Liver (tissue), 9 donors: ENCODE data around the gene TDRD7. TPM values are rescaled to one million over a fixed set of nuclear protein-coding genes. Genes with fewer than 3 reads are reported as not detected.
A peak's percentile ranks its signal among the peaks of the same experiment; 100 is the strongest.

Source experiments
- DNase-seq: peaks from one replicate; pipeline ENCODE4 v3.0.0-alpha.2; 2017; ENCODE audit warnings: low spot score
- H3K27ac ChIP-seq, 2 donors: one replicate each; pipeline ENCODE4 v1.7.0; 2013; ENCODE audit warnings: inconsistent platforms in 2 of 2, low read length in 2 of 2, control low read depth in 1 of 2, low read depth in 1 of 2, mild to moderate bottlenecking in 1 of 2
- H3K27me3 ChIP-seq, 4 donors: one replicate each; pipeline versions ENCODE4 v1.6.1 to v1.7.0; 2013; ENCODE audit warnings: low read length in 3 of 4, inconsistent platforms in 1 of 4, mild to moderate bottlenecking in 1 of 4, moderate library complexity in 1 of 4; ENCODE audit not compliant: control insufficient read depth in 4 of 4, insufficient read depth in 4 of 4
- H3K36me3 ChIP-seq, 4 donors: one replicate each; pipeline versions ENCODE4 v1.6.1 to v1.7.0; 2013; ENCODE audit warnings: low read length in 3 of 4, mild to moderate bottlenecking in 3 of 4, low read depth in 1 of 4, moderate library complexity in 1 of 4; ENCODE audit not compliant: control insufficient read depth in 4 of 4, insufficient read depth in 3 of 4
- H3K4me1 ChIP-seq, 4 donors: one replicate each; pipeline versions ENCODE4 v1.6.1 to v1.7.0; 2013; ENCODE audit warnings: low read length in 3 of 4, mild to moderate bottlenecking in 3 of 4, moderate library complexity in 1 of 4; ENCODE audit not compliant: control insufficient read depth in 4 of 4, insufficient read depth in 4 of 4
- H3K4me3 ChIP-seq, 3 donors: one replicate each; pipeline versions ENCODE4 v1.6.1 to v1.7.0; 2013; ENCODE audit warnings: low read length in 3 of 3, control low read depth in 1 of 3, low read depth in 1 of 3, mild to moderate bottlenecking in 1 of 3
- H3K9ac ChIP-seq, 2 donors: one replicate each; pipeline ENCODE4 v1.7.0; 2013; ENCODE audit warnings: low read length in 2 of 2, mild to moderate bottlenecking in 2 of 2, moderate library complexity in 2 of 2, control low read depth in 1 of 2, low read depth in 1 of 2
- H3K9me3 ChIP-seq, 4 donors: one replicate each; pipeline versions ENCODE4 v1.6.1 to v1.7.0; 2013; ENCODE audit warnings: low read length in 3 of 4; ENCODE audit not compliant: control insufficient read depth in 4 of 4
- EGR1 ChIP-seq, 2 donors: IDR thresholded peaks; 2 replicates each; pipeline ENCODE4 v1.6.1; 2016 to 2018; ENCODE audit warnings: antibody characterized with exemption in 2 of 2, low read depth in 2 of 2
- FOXA1 ChIP-seq: IDR thresholded peaks from 2 replicates; pipeline ENCODE4 v1.6.1; 2016; ENCODE audit warnings: antibody characterized with exemption
- FOXA2 ChIP-seq: IDR thresholded peaks from 2 replicates; pipeline ENCODE4 v1.6.1; 2016; ENCODE audit warnings: antibody characterized with exemption
- HNF4A ChIP-seq, 2 donors: conservative IDR thresholded peaks; 2 replicates each; pipeline ENCODE4 v1.6.1; 2016; ENCODE audit warnings: antibody characterized with exemption in 2 of 2, mild to moderate bottlenecking in 2 of 2
- NR2F2 ChIP-seq: IDR thresholded peaks from 2 replicates; pipeline ENCODE4 v1.6.1; 2016; ENCODE audit warnings: antibody characterized with exemption
- RAD21 ChIP-seq, 2 donors: IDR thresholded peaks; 2 replicates each; pipeline ENCODE4 v1.6.1; 2016; ENCODE audit warnings: antibody characterized with exemption in 2 of 2, mild to moderate bottlenecking in 2 of 2
- RXRA ChIP-seq, 2 donors: IDR thresholded peaks; 2 replicates each; pipeline ENCODE4 v1.6.1; 2017 to 2018; ENCODE audit warnings: antibody characterized with exemption in 2 of 2, mild to moderate bottlenecking in 1 of 2
- SP1 ChIP-seq: IDR thresholded peaks from 2 replicates; pipeline ENCODE4 v1.6.1; 2018; ENCODE audit warnings: antibody characterized with exemption, mild to moderate bottlenecking
- WGBS: extraction: QIAGEN DNeasy Blood & Tissue Kit; methylation state at CpG from one replicate; pipeline ENCODE4 v1.1.7; 2013; 5-methylcytosine and 5-hydroxymethylcytosine counted together
- polyA plus RNA-seq, 2 donors: library from polyadenylated mRNA; stranded (reverse) in 1 of 2; unstranded in 1 of 2; fragments of 200-250 nt in 1 of 2; fragments of >200 nt in 1 of 2; fragmentation: Nextera tagmentation in 1 of 2; extraction: Ambion mirVana in 1 of 2; gene quantifications; one replicate each; pipeline versions ENCODE4 v1.2.1 to v1.2.3, GENCODE V29; 2013 to 2015
- total RNA-seq, 2 donors: library from RNA; depleted of rRNA; stranded (reverse); fragments of >200 nt; gene quantifications; one replicate each; pipeline ENCODE4 v1.2.3, GENCODE V29; 2014
- TF ChIP-seq, protein P1 (sequence below): IDR thresholded peaks from 2 replicates; pipeline ENCODE4 v1.6.1; 2016; ENCODE audit warnings: antibody characterized with exemption
- donor health status: healthy.
- donor health status: healthy.
- donor health status: healthy.
- donor health status: healthy.
- donor health status: healthy.

Gene TDRD7
- total and polyA plus RNA-seq, 4 donors: 3.6 to 6.9 (median 5.4) TPM

DNA sequence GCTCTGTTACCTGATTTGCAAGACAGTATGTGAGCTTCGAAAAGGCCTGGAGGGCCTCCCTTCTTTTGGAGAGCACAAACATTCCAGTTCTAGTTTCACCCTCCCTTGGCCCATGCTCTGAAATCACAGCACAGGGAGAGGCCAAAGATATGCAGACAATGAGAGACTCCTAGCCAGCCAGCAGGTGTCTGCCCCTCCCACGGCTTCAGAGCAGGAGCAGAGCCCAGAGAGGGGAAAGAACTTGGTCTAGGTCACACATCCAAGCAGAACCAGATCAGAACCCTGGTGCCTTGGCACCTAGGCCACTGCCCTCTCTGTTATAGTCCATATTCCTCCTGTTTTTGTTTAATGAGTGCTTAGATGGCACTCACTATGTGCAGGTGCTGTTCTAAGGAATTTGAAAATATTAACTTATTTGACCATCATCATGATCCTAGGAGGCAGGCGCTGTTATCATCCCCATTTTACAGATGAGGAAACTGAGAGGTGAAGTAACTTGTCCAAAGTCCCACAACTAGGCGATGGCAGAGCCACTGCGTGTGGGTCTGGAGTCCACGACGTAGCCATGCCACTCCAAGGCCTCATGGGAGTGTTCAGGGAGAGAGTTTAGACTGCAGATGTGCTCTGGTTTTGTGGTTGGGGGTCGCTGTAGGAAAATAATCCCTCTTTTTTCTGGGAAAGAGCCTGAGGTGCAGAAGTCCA lies 116.8 kb downstream of the TDRD7 start:
- no peaks in the 10 kb centered on the region for H3K9me3 ChIP-seq
- TF ChIP-seq, protein P1, sequence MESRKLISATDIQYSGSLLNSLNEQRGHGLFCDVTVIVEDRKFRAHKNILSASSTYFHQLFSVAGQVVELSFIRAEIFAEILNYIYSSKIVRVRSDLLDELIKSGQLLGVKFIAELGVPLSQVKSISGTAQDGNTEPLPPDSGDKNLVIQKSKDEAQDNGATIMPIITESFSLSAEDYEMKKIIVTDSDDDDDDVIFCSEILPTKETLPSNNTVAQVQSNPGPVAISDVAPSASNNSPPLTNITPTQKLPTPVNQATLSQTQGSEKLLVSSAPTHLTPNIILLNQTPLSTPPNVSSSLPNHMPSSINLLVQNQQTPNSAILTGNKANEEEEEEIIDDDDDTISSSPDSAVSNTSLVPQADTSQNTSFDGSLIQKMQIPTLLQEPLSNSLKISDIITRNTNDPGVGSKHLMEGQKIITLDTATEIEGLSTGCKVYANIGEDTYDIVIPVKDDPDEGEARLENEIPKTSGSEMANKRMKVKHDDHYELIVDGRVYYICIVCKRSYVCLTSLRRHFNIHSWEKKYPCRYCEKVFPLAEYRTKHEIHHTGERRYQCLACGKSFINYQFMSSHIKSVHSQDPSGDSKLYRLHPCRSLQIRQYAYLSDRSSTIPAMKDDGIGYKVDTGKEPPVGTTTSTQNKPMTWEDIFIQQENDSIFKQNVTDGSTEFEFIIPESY: no peak
- TF ChIP-seq FOXA1: no peak
- peak in 1 of 2 donors; percentile 25 for TF ChIP-seq HNF4A (conservative IDR thresholded peaks at IDR 0.05)
- no peak for TF ChIP-seq FOXA2
- peaks cover 0 to 7% (median 2%) of the 10 kb centered on the region in 4 donors for H3K36me3 ChIP-seq
- WGBS: 91% methylated on average over 8 of the region's 8 CpGs
- DNase-seq: no peak
- no peaks in the 10 kb centered on the region for H3K27me3 ChIP-seq
- H3K27ac ChIP-seq: no peak overlapping the region
- no peaks in the 10 kb centered on the region for H3K4me1 ChIP-seq
- no peak overlapping the region for H3K9ac ChIP-seq
- no peak overlapping the region for H3K4me3 ChIP-seq

DNA sequence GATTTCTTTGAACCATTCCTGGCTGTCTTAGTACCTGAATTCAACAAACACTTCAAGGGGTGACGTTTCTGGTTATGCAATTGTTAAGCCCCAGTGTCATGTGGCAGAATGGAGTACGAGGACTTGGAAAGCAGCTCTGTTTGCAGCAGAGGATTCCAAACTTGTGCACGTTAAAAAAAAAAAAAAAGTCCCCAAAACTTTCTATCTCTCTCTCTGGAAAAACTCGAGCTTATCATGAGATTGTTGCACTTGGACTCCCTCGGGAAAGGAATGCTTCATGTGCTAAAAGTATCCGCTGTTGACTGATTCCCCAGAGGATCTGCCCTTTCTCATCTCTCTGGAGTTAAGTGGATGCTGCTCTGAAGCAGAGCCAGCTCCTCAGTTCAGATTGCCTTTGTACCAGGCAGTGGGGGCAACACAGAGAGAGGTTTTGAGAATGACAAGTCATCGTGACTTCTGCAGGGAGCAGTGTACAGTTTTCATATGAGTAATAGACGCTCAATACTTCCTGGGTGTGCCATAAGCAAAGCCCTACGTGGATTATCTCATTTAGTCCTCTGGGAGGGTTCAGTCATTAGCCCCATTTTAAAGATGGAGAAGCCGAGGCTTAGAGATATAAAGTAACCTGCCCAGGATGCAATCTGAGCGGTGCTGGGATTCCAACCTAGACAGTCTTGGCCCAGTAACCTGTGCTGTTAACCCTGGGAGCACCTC lies 117.6 kb downstream of the TDRD7 start:
- DNase-seq: no peak
- Histone ChIP-seq H3K4me3 (no peak overlapping the region), H3K27ac (no peak overlapping the region), H3K4me1 (no peaks in the 10 kb centered on the region), H3K27me3 (no peaks in the 10 kb centered on the region), H3K9me3 (no peaks in the 10 kb centered on the region), H3K9ac (no peak overlapping the region), H3K36me3 (peaks cover 0 to 7% (median 2%) of the 10 kb centered on the region in 4 donors)
- TF ChIP-seq NR2F2 (peak; percentile 74), EGR1 (IDR thresholded peaks at IDR 0.05; ENCODE audit: low read depth in 2 of 2) (no peak), FOXA1 (no peak)
- TF ChIP-seq, protein P1: no peak
- whole genome bisulfite sequencing: 77% methylated on average over 11 of the region's 11 CpGs

DNA sequence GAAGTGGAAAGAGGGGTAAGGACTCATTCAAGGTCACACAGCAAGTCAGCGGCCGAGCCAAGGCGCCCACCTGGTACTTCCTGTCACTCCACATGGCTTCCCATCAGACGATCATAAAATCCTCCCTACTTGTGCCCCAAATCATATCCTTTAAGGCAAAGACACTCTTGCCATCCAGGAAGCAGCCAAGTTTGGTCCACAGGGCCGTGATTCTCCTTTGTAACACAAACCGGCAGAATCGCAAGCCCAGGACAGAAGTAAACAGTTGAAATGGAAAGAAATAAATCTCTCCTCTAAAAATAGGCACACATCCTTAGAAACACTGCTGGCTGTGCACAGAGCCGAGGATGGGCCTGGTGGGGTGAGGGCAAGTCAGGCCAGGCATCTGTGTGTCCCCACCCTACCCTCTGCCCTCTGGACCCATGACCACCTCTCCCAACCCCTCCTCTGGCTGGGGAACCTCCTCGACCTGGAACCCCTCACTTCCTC lies 120.0 kb downstream of the TDRD7 start:
- Histone ChIP-seq H3K4me3 (no peak overlapping the region), H3K36me3 (peaks cover 0 to 2% (median 0%) of the 10 kb centered on the region in 4 donors), H3K9me3 (no peaks in the 10 kb centered on the region), H3K27ac (no peak overlapping the region), H3K4me1 (no peaks in the 10 kb centered on the region), H3K27me3 (no peaks in the 10 kb centered on the region), H3K9ac (no peak overlapping the region)
- TF ChIP-seq RAD21 (IDR thresholded peaks at IDR 0.05): no peak
- TF ChIP-seq SP1: no peak
- TF ChIP-seq FOXA2: no peak
- peak; percentile 69 for TF ChIP-seq NR2F2
- TF ChIP-seq RXRA (IDR thresholded peaks at IDR 0.05): peak in 1 of 2 donors; percentile 33
- DNase-seq: no peak
- WGBS: 78% methylated on average over 9 of the region's 9 CpGs
